Smooth muscle cell (in vitro differentiated cells): Measurements from ENCODE around the gene YAP1. TPM values are rescaled to one million over a fixed set of nuclear protein-coding genes. Genes with fewer than 3 reads are reported as not detected.
"Not testable (repeated sequence)": the region's sequence is repeated elsewhere in the genome, so short reads cannot be mapped to it uniquely, and the experiment has no call there.

Experiments
- DNase-seq: peaks from one replicate; lab custom pipeline; 2025; ENCODE audit not compliant: unreplicated experiment; lab: John Stamatoyannopoulos, UW
- H2AFZ ChIP-seq: fragments of 200-600 bp; sonication (generic); 2 replicates; pipeline ENCODE4 v1.6.0; 2016; ENCODE audit warnings: antibody characterized with exemption, low read depth, mild to moderate bottlenecking
- H3F3A ChIP-seq: fragments of 200-600 bp; sonication (generic); 2 replicates; pipeline ENCODE4 v1.6.0; 2017; ENCODE audit warnings: antibody characterized with exemption, low read depth
- H3K27ac ChIP-seq: fragments of 200-600 bp; sonication (generic); 2 replicates; pipeline ENCODE4 v1.5.1; 2016; ENCODE audit warnings: low read depth, mild to moderate bottlenecking
- H3K27me3 ChIP-seq: fragments of 200-600 bp; sonication (generic); 2 replicates; pipeline ENCODE4 v1.6.1; 2016; ENCODE audit warnings: low read depth, mild to moderate bottlenecking
- H3K36me3 ChIP-seq: fragments of 200-600 bp; sonication (generic); 2 replicates; pipeline ENCODE4 v1.5.1; 2016; ENCODE audit warnings: low read depth
- H3K4me1 ChIP-seq: fragments of 200-600 bp; sonication (generic); 2 replicates; pipeline ENCODE4 v1.5.1; 2016; ENCODE audit warnings: low read depth
- H3K4me2 ChIP-seq: fragments of 200-600 bp; sonication (generic); 2 replicates; pipeline ENCODE4 v1.6.0; 2016; ENCODE audit warnings: mild to moderate bottlenecking
- H3K4me3 ChIP-seq: fragments of 200-600 bp; sonication (generic); 2 replicates; pipeline ENCODE4 v1.5.1; 2016; ENCODE audit warnings: mild to moderate bottlenecking
- H3K79me2 ChIP-seq: fragments of 200-600 bp; sonication (generic); 2 replicates; pipeline ENCODE4 v1.6.0; 2016; ENCODE audit warnings: low read depth, mild to moderate bottlenecking
- H3K9ac ChIP-seq: fragments of 200-600 bp; sonication (generic); 2 replicates; pipeline ENCODE4 v1.6.0; 2016; ENCODE audit warnings: low read depth
- H3K9me3 ChIP-seq: fragments of 200-600 bp; sonication (generic); replicated peaks from 2 replicates; pipeline ENCODE4 v1.5.1; 2016; ENCODE audit warnings: low read depth
- H4K20me1 ChIP-seq: fragments of 200-600 bp; sonication (generic); 2 replicates; pipeline ENCODE4 v1.6.0; 2016; ENCODE audit warnings: low read depth
- CTCF ChIP-seq: fragments of 200-600 bp; sonication (generic); IDR thresholded peaks from 2 replicates; pipeline ENCODE4 v1.5.1; 2017; ENCODE audit warnings: borderline replicate concordance, mild to moderate bottlenecking, antibody characterized with exemption; ENCODE audit not compliant: insufficient read depth, poor library complexity, severe bottlenecking
- WGBS: methylation state at CpG from one replicate; pipeline ENCODE4 v1.1.7; 2016; ENCODE audit warnings: low lambda C conversion rate; 5-methylcytosine and 5-hydroxymethylcytosine counted together
- polyA plus RNA-seq: library from polyadenylated mRNA; unstranded; fragments of >200 nt; fragmentation: Nextera tagmentation; extraction: Ambion mirVana; gene quantifications from 2 replicates; pipeline ENCODE4 v1.2.1, GENCODE V29; 2016
- total RNA-seq: library from RNA; depleted of rRNA; stranded (reverse); fragments of >200 nt; gene quantifications from 2 replicates; pipeline ENCODE4 v1.2.3, GENCODE V29; 2014

The YAP1 gene
- total and polyA plus RNA-seq, 2 experiments from 2014 or later: 25.1 to 174 TPM

- Histone ChIP-seq H3K36me3 (peaks cover 6% of the 10 kb centered on the region), H3K27me3 (no peaks in the 10 kb centered on the region), H3K27ac (no peak overlapping the region), H3K4me3 (no peak overlapping the region), H3K4me2 (no peak overlapping the region), H3K4me1 (peaks cover 26% of the 10 kb centered on the region), H3K9ac (no peak overlapping the region), H4K20me1 (peaks cover 44% of the 10 kb centered on the region), H3K9me3 (no peaks in the 10 kb centered on the region), H3F3A (no peaks in the 10 kb centered on the region), H3K79me2 (peaks cover 96% of the 10 kb centered on the region), H2AFZ (no peak overlapping the region)
- DNase-seq: no peak
- 96% methylated on average over 2 of the region's 2 CpGs for WGBS
- TF ChIP-seq CTCF: no peak
Measured at GRCh38 chr11:102199673-102200072, 89.4 kb downstream of the YAP1 start.

- H3K9me3 ChIP-seq, H3K36me3 ChIP-seq, DNase-seq, H3K27me3 ChIP-seq, H2AFZ ChIP-seq, H3K4me3 ChIP-seq, H3K9ac ChIP-seq, H3F3A ChIP-seq, H3K4me2 ChIP-seq, H3K27ac ChIP-seq: not testable (repeated sequence)
- Histone ChIP-seq H3K79me2 (peaks cover 96% of the 10 kb centered on the region), H3K4me1 (peaks cover 26% of the 10 kb centered on the region), H4K20me1 (peaks cover 48% of the 10 kb centered on the region)
- 91% methylated on average over 5 of the region's 5 CpGs for whole genome bisulfite sequencing
Measured at GRCh38 chr11:102200325-102200724, 90.1 kb downstream of the YAP1 start.

DNA sequence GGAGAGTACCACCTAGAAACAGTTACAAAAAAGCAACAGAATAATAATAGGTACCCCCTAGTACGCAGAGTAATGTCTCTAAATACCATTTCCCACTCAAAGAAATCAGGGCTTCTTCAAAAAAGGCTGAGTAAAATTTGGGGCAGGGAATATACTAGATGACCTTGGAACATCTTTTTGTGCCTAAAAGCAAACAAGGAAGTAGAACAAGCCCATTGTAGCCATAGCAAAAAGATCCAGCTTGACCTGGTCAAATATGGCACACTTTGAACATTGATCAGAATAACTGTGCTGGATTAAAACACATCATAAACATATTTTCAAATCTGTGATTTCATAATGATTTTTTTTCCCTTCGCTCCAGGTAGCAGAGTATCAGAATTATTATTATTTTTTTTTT lies 91.5 kb downstream of the YAP1 start:
- TF ChIP-seq CTCF: no peak

GRCh38 chr11:102202972-102203371 lies 92.7 kb downstream of the YAP1 start:
- Histone ChIP-seq H3K36me3 (peaks cover 13% of the 10 kb centered on the region), H3K9me3 (no peaks in the 10 kb centered on the region), H4K20me1 (peaks cover 49% of the 10 kb centered on the region), H3K9ac (no peak overlapping the region), H3K4me1 (peaks cover 9% of the 10 kb centered on the region), H3K27me3 (no peaks in the 10 kb centered on the region), H3K27ac (peak overlapping the region; percentile 1), H2AFZ (no peak overlapping the region), H3K4me2 (no peak overlapping the region), H3K79me2 (peaks cover 93% of the 10 kb centered on the region), H3K4me3 (no peak overlapping the region), H3F3A (no peaks in the 10 kb centered on the region)
- TF ChIP-seq CTCF: no peak
- 91% methylated on average over 3 of the region's 3 CpGs for WGBS
- DNase-seq: no peak

More for the DNA sequence above, 91.5 kb downstream of the YAP1 start:
- 100% methylated on average over 2 of the region's 2 CpGs for WGBS
- Histone ChIP-seq H2AFZ (no peak overlapping the region), H3K9me3 (no peaks in the 10 kb centered on the region), H3K79me2 (peaks cover 93% of the 10 kb centered on the region), H3K4me1 (peaks cover 21% of the 10 kb centered on the region), H4K20me1 (peaks cover 52% of the 10 kb centered on the region), H3K27ac (no peak overlapping the region), H3K4me3 (no peak overlapping the region), H3K4me2 (no peak overlapping the region), H3F3A (no peaks in the 10 kb centered on the region), H3K27me3 (no peaks in the 10 kb centered on the region), H3K36me3 (peaks cover 13% of the 10 kb centered on the region), H3K9ac (no peak overlapping the region)
- no peak for DNase-seq
